GM12878 (cell line): ENCODE measurements around the gene SHISA7. TPM values are rescaled to one million over a fixed set of nuclear protein-coding genes. Genes with fewer than 3 reads are reported as not detected.

Experiments
- BCL11A ChIP-seq: IDR thresholded peaks from 2 replicates; pipeline ENCODE4 v1.6.1; 2011; ENCODE audit warnings: low read depth, low read length
- CHD1 ChIP-seq: IDR thresholded peaks from 2 replicates; pipeline ENCODE4 v1.6.1; 2012; ENCODE audit warnings: low read depth, low read length, improper control_type of control experiment
- CHD2 ChIP-seq: IDR thresholded peaks from 2 replicates; pipeline ENCODE4 v1.6.1; 2011; ENCODE audit warnings: low read depth, low read length, improper control_type of control experiment, borderline replicate concordance
- CREB1 ChIP-seq: IDR thresholded peaks from 2 replicates; pipeline ENCODE4 v1.6.1; 2012; ENCODE audit warnings: low read depth, mild to moderate bottlenecking, inconsistent platforms
- HDAC2 ChIP-seq: fragments of 200-600 bp; sonication (generic); IDR thresholded peaks from 2 replicates; pipeline ENCODE4 v1.6.1; 2017
- HDGF ChIP-seq: fragments of 450-650 bp; IDR thresholded peaks from 2 replicates; pipeline ENCODE4 v1.6.1; 2016; ENCODE audit warnings: antibody characterized with exemption
- JUND ChIP-seq: IDR thresholded peaks from 2 replicates; pipeline ENCODE4 v1.6.1; 2012; ENCODE audit warnings: low read depth, mild to moderate bottlenecking, low read length, improper control_type of control experiment, moderate library complexity
- MXI1 ChIP-seq: fragments of 150-350 bp; IDR thresholded peaks from 2 replicates; pipeline ENCODE4 v1.6.1; 2011; ENCODE audit warnings: low read depth, mild to moderate bottlenecking, inconsistent platforms, low read length, improper control_type of control experiment
- SMC3 ChIP-seq: IDR thresholded peaks from 2 replicates; pipeline ENCODE4 v1.6.1; 2011; ENCODE audit warnings: low read length, improper control_type of control experiment, borderline replicate concordance
- ZSCAN29 ChIP-seq: fragments of 450-650 bp; IDR thresholded peaks from 2 replicates; pipeline ENCODE4 v1.6.1; 2017; ENCODE audit warnings: mild to moderate bottlenecking, moderate library complexity
- polyA plus RNA-seq, 11 experiments: library from polyadenylated mRNA; depleted of rRNA in 4 of 11; unstranded in 6 of 11; stranded (reverse) in 5 of 11; fragments of >200 nt; fragmentation: Nextera tagmentation in 4 of 11; fragmentation: Illumina TruSeq in 1 of 11; extraction: Ambion mirVana in 4 of 11; extraction: Trizol in 1 of 11; gene quantifications; 1 replicate in 1 of 11; 2 replicates in 10 of 11; pipeline versions ENCODE4 v1.2.1 to v1.2.3, GENCODE V29; 2011 to 2016; ENCODE audit warnings: inconsistent platforms in 2 of 11, missing spikeins in 2 of 11, low read depth in 1 of 11
- total RNA-seq, 4 experiments: library from RNA; depleted of rRNA in 3 of 4; stranded (reverse); fragments of >200 nt in 3 of 4; fragmentation: Illumina TruSeq in 1 of 4; extraction: Trizol in 1 of 4; gene quantifications; 2 replicates each; pipeline versions ENCODE4 v1.2.1 to v1.2.3, GENCODE V29; 2013 to 2021
- TF ChIP-seq, protein P1 (sequence below): fragments of 450-650 bp; IDR thresholded peaks from 2 replicates; pipeline ENCODE4 v1.6.1; 2017; ENCODE audit warnings: antibody characterized with exemption, mild to moderate bottlenecking, moderate library complexity
- TF ChIP-seq, protein P2 (sequence below): fragments of 450-650 bp; conservative IDR thresholded peaks from 2 replicates; pipeline ENCODE4 v1.6.1; 2017; ENCODE audit warnings: mild to moderate bottlenecking, moderate library complexity

SHISA7 gene
- total and polyA plus RNA-seq, 10 of the 15 experiments (the other 5 are each of a cell fraction or from before 2014, with no cell fraction given) = 0.03 TPM; not detected in 9

DNA sequence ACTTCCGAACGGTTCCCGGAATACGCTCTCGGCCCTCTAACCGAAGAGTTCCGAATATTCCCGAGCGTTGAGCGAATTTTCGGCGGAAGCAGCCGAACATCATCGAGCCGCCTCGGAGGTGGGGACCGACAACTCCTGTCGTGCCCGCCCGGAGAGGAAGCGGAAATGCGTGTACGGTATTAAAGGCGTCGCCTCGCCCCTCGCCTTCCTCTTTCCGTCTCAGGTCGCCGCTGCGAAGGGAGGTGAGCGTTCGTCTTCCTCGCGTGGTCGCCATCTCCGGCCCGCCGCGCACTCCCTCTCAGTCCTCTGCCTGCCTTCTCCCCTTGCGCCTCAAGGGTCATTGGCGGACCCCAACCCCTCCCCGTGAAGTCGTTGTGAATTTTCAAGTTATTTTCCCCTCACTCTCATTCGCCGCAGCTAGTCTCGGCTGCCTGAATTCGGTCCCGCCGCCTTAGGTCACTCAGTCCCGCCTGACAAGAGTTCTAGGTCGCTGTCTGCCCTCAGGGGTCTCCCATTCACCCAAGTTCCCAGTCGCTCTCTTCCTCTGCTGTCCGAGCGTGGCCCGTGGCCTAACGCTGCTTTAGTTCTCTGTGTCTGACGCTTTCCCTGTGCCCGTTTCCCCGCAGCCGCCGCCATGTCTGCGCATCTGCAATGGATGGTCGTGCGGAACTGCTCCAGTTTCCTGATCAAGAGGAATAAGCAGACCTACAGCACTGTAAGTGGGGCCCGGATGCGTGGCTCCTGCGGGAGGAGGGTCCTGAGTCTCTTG is 57.2 kb downstream of the SHISA7 start, which contains the start of gene RPL28 (continued):
- 0 out of 2 replicates have a peak, but pooled peaks have one; percentile 22 for TF ChIP-seq ZSCAN29
- TF ChIP-seq SMC3 = no peak
- no peak for TF ChIP-seq HDAC2
- TF ChIP-seq CHD1 = peak; percentile 93
- TF ChIP-seq JUND = 0 out of 2 replicates have a peak, but pooled peaks have one; percentile 9
- TF ChIP-seq, protein P1, sequence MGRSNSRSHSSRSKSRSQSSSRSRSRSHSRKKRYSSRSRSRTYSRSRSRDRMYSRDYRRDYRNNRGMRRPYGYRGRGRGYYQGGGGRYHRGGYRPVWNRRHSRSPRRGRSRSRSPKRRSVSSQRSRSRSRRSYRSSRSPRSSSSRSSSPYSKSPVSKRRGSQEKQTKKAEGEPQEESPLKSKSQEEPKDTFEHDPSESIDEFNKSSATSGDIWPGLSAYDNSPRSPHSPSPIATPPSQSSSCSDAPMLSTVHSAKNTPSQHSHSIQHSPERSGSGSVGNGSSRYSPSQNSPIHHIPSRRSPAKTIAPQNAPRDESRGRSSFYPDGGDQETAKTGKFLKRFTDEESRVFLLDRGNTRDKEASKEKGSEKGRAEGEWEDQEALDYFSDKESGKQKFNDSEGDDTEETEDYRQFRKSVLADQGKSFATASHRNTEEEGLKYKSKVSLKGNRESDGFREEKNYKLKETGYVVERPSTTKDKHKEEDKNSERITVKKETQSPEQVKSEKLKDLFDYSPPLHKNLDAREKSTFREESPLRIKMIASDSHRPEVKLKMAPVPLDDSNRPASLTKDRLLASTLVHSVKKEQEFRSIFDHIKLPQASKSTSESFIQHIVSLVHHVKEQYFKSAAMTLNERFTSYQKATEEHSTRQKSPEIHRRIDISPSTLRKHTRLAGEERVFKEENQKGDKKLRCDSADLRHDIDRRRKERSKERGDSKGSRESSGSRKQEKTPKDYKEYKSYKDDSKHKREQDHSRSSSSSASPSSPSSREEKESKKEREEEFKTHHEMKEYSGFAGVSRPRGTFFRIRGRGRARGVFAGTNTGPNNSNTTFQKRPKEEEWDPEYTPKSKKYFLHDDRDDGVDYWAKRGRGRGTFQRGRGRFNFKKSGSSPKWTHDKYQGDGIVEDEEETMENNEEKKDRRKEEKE = no peak; the same call in 1 of the 2 replicates
- no peak for TF ChIP-seq HDGF
- TF ChIP-seq CREB1 = peak; percentile 87
- TF ChIP-seq CHD2 = no peak
- TF ChIP-seq MXI1 = peak; percentile 12; the same call in 1 of the 2 replicates
- TF ChIP-seq, protein P2, sequence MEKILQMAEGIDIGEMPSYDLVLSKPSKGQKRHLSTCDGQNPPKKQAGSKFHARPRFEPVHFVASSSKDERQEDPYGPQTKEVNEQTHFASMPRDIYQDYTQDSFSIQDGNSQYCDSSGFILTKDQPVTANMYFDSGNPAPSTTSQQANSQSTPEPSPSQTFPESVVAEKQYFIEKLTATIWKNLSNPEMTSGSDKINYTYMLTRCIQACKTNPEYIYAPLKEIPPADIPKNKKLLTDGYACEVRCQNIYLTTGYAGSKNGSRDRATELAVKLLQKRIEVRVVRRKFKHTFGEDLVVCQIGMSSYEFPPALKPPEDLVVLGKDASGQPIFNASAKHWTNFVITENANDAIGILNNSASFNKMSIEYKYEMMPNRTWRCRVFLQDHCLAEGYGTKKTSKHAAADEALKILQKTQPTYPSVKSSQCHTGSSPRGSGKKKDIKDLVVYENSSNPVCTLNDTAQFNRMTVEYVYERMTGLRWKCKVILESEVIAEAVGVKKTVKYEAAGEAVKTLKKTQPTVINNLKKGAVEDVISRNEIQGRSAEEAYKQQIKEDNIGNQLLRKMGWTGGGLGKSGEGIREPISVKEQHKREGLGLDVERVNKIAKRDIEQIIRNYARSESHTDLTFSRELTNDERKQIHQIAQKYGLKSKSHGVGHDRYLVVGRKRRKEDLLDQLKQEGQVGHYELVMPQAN = peak; percentile 93
- no peak for TF ChIP-seq BCL11A
